GM10248 (cell line): ENCODE results near the gene TMEM134.
"Not testable (repeated sequence)": the region's sequence is repeated elsewhere in the genome, so short reads cannot be mapped to it uniquely, and the experiment has no call there.

Experiments
- CTCF ChIA-PET: fragments of 300-600 bp; sonication (Branson Sonifier 250); formaldehyde crosslinking; extraction: SDS; loops from one replicate; lab custom pipeline; 2021; ENCODE audit warnings: antibody characterized with exemption; lab: Yijun Ruan, JAX
- POLR2A ChIA-PET: fragments of 350-650 bp; sonication (Branson Sonifier 250); formaldehyde crosslinking; extraction: SDS; loops from one replicate; lab custom pipeline; 2020; ENCODE audit warnings: antibody characterized with exemption; lab: Yijun Ruan, JAX
- DNase-seq: peaks from one replicate; pipeline ENCODE4 v3.0.0; 2012; ENCODE audit errors: extremely low spot score
- TF ChIP-seq, protein P1 (sequence below): IDR thresholded peaks from 2 replicates; pipeline ENCODE4 v1.5.1; 2012; ENCODE audit warnings: mild to moderate bottlenecking, low read depth; ENCODE audit errors: extremely low read depth, missing control alignments, control extremely low read depth

Gene TMEM134

DNA sequence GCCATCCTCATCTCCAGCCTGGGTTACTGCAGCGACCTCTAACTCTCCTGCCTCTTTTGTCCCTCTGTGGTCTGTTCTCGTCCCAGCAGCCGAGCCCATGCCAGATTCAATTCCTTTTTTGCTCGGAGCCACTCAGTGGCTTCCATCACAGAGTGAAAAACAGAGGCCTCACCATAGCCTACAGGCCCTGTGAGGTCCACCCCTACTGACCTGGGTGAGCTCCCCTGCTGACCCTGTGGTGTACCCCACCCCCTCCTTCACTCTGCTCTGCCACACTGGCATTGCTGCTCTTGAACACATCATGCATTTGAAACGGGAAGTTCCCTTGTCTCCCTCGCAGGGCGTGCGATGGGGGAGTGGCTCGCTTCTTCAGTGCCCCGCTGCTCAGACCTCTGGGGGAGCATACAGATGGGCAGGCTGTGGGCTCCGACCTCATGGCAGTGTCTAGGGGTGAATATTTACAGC is 15.8 kb upstream of the TMEM134 start:
- CTCF ChIA-PET: interaction anchor here (1.1 to 2.5 kb wide), 6 partner anchors 10 to 132 kb away, joined by 3 to 12 read pairs (median 6); partner anchors contain the start of genes POLD4, PPP1CA and TMEM134
- POLR2A ChIA-PET: no interaction called here
- DNase-seq: no peak

DNA sequence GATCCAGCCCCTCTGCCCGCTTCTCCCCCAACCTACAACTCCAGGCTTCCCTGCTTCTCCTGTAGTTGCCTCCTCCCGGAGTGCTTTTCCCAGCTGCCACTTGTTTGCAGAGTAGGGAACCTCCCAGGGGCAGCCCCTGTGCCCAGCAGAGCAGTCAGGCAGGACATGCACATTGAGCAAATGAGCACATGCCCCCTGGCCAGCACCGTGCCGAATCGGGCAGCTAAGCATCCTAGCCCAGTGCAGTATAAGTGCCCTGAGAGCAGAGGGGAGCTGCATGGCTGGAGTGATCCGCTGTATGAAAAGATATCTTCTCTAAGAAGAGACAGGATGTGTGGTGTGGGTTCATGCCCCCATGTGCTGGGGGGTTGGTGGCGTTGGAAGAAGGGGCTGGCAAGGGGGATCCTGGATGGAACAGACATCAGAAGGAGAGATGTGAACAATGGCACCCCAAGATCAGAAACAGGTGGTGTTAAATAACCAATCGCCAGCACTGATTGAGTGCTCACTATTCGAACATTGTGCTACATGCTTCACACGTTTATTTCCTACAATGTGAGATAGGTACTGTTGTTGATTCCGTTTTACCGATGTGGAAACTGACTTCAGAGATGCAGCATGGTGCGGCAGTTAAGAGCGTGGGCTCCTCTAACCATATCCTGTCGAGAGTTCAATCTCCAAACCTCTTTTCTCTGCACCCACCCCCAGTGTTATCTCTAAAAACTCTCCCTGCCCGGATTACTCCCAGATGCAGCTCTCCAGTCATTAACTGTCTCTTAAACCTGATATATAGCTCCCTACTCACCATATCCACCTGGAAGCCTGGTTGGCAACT is 15.0 kb upstream of the TMEM134 start:
- ChIA-PET POLR2A (no interaction called here), CTCF (interaction anchor here (1.3 to 2.5 kb wide), 6 partner anchors 9 to 131 kb away, joined by 3 to 12 read pairs (median 8); partner anchors contain the start of genes PITPNM1, POLD4, PPP1CA and TMEM134)
- DNase-seq: no peak
- TF ChIP-seq, protein P1, sequence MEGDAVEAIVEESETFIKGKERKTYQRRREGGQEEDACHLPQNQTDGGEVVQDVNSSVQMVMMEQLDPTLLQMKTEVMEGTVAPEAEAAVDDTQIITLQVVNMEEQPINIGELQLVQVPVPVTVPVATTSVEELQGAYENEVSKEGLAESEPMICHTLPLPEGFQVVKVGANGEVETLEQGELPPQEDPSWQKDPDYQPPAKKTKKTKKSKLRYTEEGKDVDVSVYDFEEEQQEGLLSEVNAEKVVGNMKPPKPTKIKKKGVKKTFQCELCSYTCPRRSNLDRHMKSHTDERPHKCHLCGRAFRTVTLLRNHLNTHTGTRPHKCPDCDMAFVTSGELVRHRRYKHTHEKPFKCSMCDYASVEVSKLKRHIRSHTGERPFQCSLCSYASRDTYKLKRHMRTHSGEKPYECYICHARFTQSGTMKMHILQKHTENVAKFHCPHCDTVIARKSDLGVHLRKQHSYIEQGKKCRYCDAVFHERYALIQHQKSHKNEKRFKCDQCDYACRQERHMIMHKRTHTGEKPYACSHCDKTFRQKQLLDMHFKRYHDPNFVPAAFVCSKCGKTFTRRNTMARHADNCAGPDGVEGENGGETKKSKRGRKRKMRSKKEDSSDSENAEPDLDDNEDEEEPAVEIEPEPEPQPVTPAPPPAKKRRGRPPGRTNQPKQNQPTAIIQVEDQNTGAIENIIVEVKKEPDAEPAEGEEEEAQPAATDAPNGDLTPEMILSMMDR: no peak

More for the DNA sequence above, 15.8 kb upstream of the TMEM134 start:
- TF ChIP-seq, protein P1: peak; percentile 7

DNA sequence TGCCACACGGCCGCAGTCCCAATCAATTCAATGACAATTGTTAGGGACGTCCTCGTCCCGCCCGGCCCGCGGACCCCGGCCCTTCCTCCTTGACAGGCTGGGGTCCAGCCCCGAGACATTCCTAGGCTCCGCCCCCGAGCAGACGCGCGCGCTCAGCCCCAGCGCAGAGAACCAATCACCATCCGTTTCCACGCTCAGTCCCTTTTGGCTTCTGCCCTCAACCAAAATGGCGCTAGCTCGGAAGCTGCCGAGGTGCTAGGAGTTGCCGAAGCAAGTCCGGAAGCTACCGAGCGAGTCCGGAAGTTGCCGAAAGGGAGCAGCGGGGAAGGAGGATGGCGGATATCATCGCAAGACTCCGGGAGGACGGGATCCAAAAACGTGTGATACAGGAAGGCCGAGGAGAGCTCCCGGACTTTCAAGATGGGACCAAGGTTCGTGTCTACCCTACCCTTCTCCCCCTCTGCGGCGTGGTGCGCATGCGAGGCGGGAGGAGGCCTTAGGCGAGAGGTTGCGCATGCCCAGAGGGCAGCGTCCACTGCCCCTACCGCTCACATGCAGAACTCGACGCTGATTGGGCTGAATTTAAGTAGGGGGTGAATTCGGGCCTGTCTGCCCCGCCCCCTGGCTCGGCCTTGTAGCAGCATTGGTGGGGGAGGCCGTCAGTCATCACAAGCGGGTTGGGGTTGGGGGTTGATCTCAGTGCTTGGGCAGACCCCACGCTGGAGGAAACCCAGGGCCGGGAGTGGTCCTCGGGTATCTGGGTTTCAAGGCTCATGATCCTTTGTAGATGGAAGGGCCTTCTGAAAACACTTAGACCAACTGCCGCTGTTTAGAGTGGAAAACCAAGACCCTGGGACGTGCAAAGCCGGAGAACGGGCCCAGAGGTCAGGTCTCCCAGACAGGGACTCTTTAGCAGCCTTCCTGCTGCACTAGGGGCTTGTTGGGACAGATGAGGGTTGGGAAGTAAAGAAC is 14.1 kb upstream of the TMEM134 start, which contains the start of gene AIP:
Gene AIP, plus strand, starts transcription at position 200 of the 972 bp plus-strand sequence. Its CDS starts 133 bp downstream, at position 333.
- TF ChIP-seq, protein P1: no peak
- peak; percentile 94 for DNase-seq
- ChIA-PET CTCF (interaction anchor here (0.7 to 2.5 kb wide), 6 partner anchors 8 to 82 kb away, joined by 3 to 12 read pairs (median 6); partner anchors contain the start of genes PITPNM1 and TMEM134), POLR2A (interaction anchor here (0.9 to 1.0 kb wide), 4 partner anchors 10 to 47 kb away, joined by 3 to 5 read pairs (median 3); partner anchors contain the start of gene PTPRCAP)

DNA sequence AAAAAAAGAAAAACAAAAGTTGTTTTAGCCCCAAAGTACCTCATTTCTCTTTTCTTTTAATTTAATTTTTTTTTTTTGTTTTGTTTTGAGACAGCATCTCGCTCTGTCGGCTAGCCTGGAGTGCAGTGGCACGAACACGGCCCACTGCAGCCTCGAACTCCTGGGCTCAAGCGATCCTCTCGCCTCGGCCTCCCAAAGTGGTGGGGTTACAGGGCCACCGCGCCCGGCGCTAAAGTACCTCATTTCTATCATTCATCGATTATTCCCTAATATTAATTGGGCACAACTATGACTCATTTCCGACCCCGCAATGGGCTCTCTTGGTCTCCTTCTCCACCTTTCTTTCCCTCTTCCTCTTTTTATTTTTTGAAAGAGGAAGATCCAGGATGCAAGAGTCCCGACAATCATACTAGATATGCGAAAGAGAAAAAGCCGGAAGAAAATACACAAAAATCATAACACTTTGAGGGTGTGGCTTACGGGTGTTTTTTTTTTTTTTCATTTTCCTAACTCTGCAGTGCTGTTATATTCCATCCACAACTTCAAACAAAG is 13.3 kb upstream of the TMEM134 start:
- TF ChIP-seq, protein P1: no peak
- POLR2A ChIA-PET: interaction anchor here (0.9 to 1.0 kb wide), 4 partner anchors 11 to 46 kb away, joined by 3 to 5 read pairs (median 3); partner anchors contain the start of gene PTPRCAP
- DNase-seq: no peak
- CTCF ChIA-PET: interaction anchor here (0.7 to 2.5 kb wide), 8 partner anchors 9 to 100 kb away, joined by 3 to 12 read pairs (median 4); partner anchors contain the start of genes PITPNM1 and TMEM134

DNA sequence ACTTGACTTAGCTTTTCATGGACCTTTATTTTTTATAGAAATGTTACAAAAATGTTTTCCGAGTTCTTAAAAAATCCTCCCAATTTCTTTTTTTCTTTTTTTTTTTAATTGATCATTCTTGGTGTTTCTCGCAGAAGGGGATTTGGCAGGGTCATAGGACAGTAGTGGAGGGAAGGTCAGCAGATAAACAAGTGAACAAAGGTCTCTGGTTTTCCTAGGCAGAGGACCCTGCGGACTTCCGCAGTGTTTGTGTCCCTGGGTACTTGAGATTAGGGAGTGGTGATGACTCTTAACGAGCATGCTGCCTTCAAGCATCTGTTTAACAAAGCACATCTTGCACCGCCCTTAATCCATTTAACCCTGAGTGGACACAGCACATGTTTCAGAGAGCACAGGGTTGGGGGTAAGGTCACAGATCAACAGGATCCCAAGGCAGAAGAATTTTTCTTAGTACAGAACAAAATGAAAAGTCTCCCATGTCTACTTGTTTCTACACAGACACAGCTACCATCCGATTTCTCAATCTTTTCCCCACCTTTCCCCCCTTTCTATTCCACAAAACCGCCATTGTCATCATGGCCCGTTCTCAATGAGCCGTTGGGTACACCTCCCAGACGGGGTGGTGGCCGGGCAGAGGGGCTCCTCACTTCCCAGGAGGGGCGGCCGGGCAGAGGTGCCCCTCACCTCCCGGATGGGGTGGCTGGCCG is 8.4 kb upstream of the TMEM134 start:
- DNase-seq, POLR2A ChIA-PET: not testable (repeated sequence)
- CTCF ChIA-PET: interaction anchor here (1.2 kb wide), 1 partner anchor 126 kb away, joined by 5 read pairs; no protein-coding TSS in a partner anchor

DNA sequence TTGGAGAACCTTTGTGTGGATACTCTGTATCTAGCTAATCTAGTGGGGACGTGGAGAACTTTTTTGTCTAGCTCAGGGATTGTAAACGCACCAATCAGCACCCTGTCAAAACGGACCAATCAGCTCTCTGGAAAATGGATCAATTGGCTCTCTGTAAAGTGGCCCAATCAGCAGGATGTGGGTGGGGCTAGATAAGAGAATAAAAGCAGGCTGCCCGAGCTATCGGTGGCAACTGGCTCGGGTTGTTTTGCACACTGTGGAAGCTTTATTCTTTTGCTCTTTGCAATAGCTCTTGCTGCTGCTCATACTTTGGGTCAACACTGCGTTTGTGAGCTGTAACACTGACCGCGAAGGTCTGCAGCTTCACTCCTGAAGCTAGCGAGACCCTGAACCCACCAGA is 7.6 kb upstream of the TMEM134 start:
- POLR2A ChIA-PET: interaction anchor here (1.3 kb wide), 1 partner anchor 75 kb away, joined by 4 read pairs; the partner anchor contains the start of gene PPP1CA
- CTCF ChIA-PET: not testable (repeated sequence)

More for the DNA sequence above, 7.6 kb upstream of the TMEM134 start:
- DNase-seq: not testable (repeated sequence)
